DND-41 (cell line): Measurements from ENCODE around the gene IFIT5.

ENCODE experiments used
- EZH2 ChIP-seq: IDR thresholded peaks from 3 replicates; pipeline ENCODE4 v1.6.1; 2012; ENCODE audit warnings: borderline replicate concordance, low read depth, mild to moderate bottlenecking, moderate library complexity, low read length, inconsistent platforms; ENCODE audit not compliant: severe bottlenecking
- TF ChIP-seq, protein P1 (sequence below): IDR thresholded peaks from 2 replicates; pipeline ENCODE4 v1.5.1; 2012; ENCODE audit warnings: borderline replicate concordance, low read length, moderate library complexity, mild to moderate bottlenecking; ENCODE audit not compliant: poor library complexity, severe bottlenecking; ENCODE audit errors: extremely low read depth

- TF ChIP-seq, protein P1, sequence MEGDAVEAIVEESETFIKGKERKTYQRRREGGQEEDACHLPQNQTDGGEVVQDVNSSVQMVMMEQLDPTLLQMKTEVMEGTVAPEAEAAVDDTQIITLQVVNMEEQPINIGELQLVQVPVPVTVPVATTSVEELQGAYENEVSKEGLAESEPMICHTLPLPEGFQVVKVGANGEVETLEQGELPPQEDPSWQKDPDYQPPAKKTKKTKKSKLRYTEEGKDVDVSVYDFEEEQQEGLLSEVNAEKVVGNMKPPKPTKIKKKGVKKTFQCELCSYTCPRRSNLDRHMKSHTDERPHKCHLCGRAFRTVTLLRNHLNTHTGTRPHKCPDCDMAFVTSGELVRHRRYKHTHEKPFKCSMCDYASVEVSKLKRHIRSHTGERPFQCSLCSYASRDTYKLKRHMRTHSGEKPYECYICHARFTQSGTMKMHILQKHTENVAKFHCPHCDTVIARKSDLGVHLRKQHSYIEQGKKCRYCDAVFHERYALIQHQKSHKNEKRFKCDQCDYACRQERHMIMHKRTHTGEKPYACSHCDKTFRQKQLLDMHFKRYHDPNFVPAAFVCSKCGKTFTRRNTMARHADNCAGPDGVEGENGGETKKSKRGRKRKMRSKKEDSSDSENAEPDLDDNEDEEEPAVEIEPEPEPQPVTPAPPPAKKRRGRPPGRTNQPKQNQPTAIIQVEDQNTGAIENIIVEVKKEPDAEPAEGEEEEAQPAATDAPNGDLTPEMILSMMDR: no peak
- TF ChIP-seq EZH2: no peak
Measured at GRCh38 chr10:89440226-89441009, 26.1 kb downstream of the IFIT5 start.
